Activated CD4-positive, alpha-beta memory T cell treated with anti-CD3 and anti-CD28 coated beads for 36 hours (primary cell): Measurements from ENCODE around the gene PLOD1. TPM values are rescaled to one million over a fixed set of nuclear protein-coding genes. Genes with fewer than 3 reads are reported as not detected.

Experiments used
- CTCF ChIA-PET: fragments of 350-600 bp; sonication (Branson Sonifier 250); formaldehyde crosslinking; loops from one replicate; lab custom pipeline; 2021; ENCODE audit warnings: antibody characterized with exemption, inconsistent platforms; lab: Charles Lee
- POLR2A ChIA-PET: fragments of 350-600 bp; sonication (Branson Sonifier 250); formaldehyde crosslinking; loops from one replicate; lab custom pipeline; 2021; ENCODE audit warnings: antibody characterized with exemption; lab: Charles Lee
- DNase-seq: peaks from one replicate; pipeline ENCODE4 v3.0.0-alpha.2; 2020
- H3K27ac Mint-ChIP-seq: one replicate; pipeline ENCODE4 v1.8.0; 2021; ENCODE audit warnings: mixed read lengths
- H3K27me3 Mint-ChIP-seq: one replicate; pipeline ENCODE4 v1.8.0; 2021; ENCODE audit warnings: mixed read lengths
- H3K36me3 Mint-ChIP-seq: one replicate; pipeline ENCODE4 v1.8.0; 2021; ENCODE audit warnings: mixed read lengths
- H3K4me1 Mint-ChIP-seq: one replicate; pipeline ENCODE4 v1.8.0; 2021; ENCODE audit warnings: low read depth, mixed read lengths
- H3K4me3 Mint-ChIP-seq: one replicate; pipeline ENCODE4 v1.8.0; 2021; ENCODE audit warnings: mild to moderate bottlenecking, mixed read lengths
- H3K9me3 Mint-ChIP-seq: one replicate; pipeline ENCODE4 v1.8.0; 2021; ENCODE audit warnings: mixed read lengths
- intact Hi-C: fragments of 100-400 bp; cut with micrococcal nuclease; formaldehyde crosslinking; loops from one replicate; pipeline ENCODE4 v1.15.1; 2023
- total RNA-seq, 2 experiments: library from RNA; stranded (reverse); gene quantifications; one replicate each; pipeline ENCODE4 v1.2.3, GENCODE V29; 2021

PLOD1 gene
- total RNA-seq, 2 experiments from 2014 or later, result 11.0 to 13.5 TPM

DNA sequence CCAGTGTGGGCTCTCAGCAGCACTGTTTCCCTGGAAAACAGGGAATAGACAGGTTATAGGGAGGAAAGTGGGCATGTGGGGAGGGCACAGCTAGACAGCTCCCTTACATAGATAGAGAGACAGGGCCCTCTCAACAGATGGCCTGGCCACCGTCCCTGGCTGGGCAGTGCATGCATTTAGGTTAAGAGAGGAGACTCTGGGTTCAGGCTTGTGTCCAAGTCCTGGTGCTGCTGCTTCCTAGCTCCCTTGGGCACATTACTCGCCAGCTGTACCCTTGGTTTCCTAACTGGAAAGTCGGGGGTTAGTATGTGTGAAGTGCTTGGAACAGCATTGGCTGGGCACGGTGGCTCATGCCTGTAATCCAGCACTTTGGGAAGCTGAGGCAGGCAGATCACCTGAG, 9.1 kb downstream of the PLOD1 start:
- Mint-ChIP-seq H3K4me1 (no peaks in the 10 kb centered on the region), H3K27ac (no peak overlapping the region), H3K4me3 (no peak overlapping the region), H3K27me3 (no peaks in the 10 kb centered on the region), H3K36me3 (peaks cover 3% of the 10 kb centered on the region), H3K9me3 (no peaks in the 10 kb centered on the region)
- CTCF ChIA-PET, result no interaction called here
- DNase-seq, result no peak
- POLR2A ChIA-PET, result interaction anchor here (0.7 to 1.4 kb wide), 2 partner anchors 35 to 136 kb away, joined by 3 read pairs; no protein-coding TSS in a partner anchor
- intact Hi-C loops, result no loop called here

DNA sequence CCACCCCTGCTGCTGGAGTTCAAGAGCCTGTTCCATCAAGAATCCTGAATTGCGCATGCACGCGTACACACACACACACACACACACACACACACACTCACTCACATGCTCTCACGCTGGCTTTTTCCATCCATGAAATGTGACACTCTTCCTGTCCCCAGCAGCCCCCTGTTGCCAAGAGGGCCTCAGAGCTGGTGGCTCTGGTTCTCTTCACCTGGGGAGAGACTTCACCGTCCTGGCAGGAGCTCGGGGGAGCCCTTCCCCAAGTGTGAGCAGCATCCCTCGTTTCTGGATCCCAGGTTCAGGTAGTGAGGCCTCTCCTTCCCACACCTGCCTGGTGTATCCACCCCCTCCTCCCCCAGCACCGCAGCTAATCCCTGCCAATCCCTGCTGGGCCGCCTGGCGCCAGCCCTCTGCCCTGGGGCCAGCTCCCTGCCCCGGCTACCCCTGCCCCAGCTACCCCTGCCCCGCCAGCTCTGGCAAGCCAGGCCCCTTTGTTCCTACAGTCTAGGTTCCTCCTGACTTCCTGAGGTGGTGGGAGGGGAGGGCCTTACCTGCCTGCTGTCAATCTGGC, 9.9 kb downstream of the PLOD1 start:
- ChIA-PET POLR2A (interaction anchor here (1.4 kb wide), 1 partner anchor 36 kb away, joined by 3 read pairs; no protein-coding TSS in a partner anchor), CTCF (no interaction called here)
- no peaks in the 10 kb centered on the region for H3K27me3 Mint-ChIP-seq
- H3K4me3 Mint-ChIP-seq, result no peak overlapping the region
- H3K36me3 Mint-ChIP-seq, result peaks cover 3% of the 10 kb centered on the region
- no peaks in the 10 kb centered on the region for H3K9me3 Mint-ChIP-seq
- intact Hi-C loops, result no loop called here
- no peak for DNase-seq
- no peak overlapping the region for H3K27ac Mint-ChIP-seq
- no peaks in the 10 kb centered on the region for H3K4me1 Mint-ChIP-seq

DNA sequence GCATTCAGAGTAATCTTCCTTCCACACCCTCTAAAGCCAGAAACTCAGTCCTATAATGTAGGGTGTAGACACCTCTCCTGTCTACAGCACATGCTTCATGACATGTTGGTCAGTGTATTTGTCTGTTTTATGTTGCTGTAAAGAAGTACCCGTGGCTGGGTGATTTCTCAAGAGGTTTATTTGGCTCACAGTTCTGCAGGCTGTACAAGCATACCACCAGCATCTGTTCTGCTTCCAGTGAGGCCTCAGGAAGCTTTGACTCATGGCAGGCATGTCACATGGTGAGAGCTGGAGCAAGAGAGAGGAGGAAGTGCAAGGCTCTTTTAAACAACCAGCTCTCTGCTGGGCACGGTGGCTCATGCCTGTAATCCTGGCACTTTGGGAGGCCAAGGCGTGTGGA, 12.1 kb downstream of the PLOD1 start:
- CTCF ChIA-PET, result no interaction called here
- intact Hi-C loops, result no loop called here
- Mint-ChIP-seq H3K9me3 (no peaks in the 10 kb centered on the region), H3K27ac (no peak overlapping the region), H3K4me1 (no peaks in the 10 kb centered on the region), H3K27me3 (no peaks in the 10 kb centered on the region), H3K36me3 (peaks cover 3% of the 10 kb centered on the region), H3K4me3 (no peak overlapping the region)
- DNase-seq, result no peak
- POLR2A ChIA-PET, result no interaction called here

GRCh38 chr1:11948822-11949458, 14.4 kb downstream of the PLOD1 start:
- Mint-ChIP-seq H3K27ac (no peak overlapping the region), H3K4me3 (no peak overlapping the region), H3K9me3 (no peaks in the 10 kb centered on the region), H3K36me3 (peaks cover 3% of the 10 kb centered on the region), H3K4me1 (no peaks in the 10 kb centered on the region), H3K27me3 (no peaks in the 10 kb centered on the region)
- ChIA-PET POLR2A (no interaction called here), CTCF (no interaction called here)
- peak; percentile 28 for DNase-seq
- intact Hi-C loops, result no loop called here

DNA sequence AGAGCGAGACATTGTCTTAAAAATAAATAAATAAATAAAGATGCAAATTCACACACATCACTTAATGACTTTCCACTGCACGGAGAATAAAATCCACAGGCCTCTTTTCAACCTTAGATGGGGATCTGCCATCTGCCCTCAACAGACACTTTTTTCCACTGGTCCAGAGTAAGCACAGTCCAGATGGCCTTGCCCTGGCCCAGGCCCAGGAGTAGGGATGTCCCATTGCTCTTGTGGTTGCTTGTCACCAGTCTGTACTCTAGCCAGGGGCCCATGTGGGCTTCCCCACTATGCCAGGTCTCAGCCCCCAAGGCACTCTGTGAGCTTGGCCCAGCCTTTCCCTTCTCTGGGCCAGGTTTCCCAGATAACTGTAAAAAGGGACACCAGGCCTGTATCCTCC, 17.4 kb downstream of the PLOD1 start:
- ChIA-PET CTCF (no interaction called here), POLR2A (no interaction called here)
- H3K27me3 Mint-ChIP-seq, result no peaks in the 10 kb centered on the region

GRCh38 chr1:11952455-11953109, 18.1 kb downstream of the PLOD1 start:
- H3K4me1 Mint-ChIP-seq, result no peaks in the 10 kb centered on the region
- no peak for DNase-seq
- H3K27me3 Mint-ChIP-seq, result no peaks in the 10 kb centered on the region
- CTCF ChIA-PET, result no interaction called here
- intact Hi-C loops, result no loop called here
- H3K9me3 Mint-ChIP-seq, result no peaks in the 10 kb centered on the region
- H3K36me3 Mint-ChIP-seq, result peaks cover 3% of the 10 kb centered on the region
- POLR2A ChIA-PET, result no interaction called here
- no peak overlapping the region for H3K27ac Mint-ChIP-seq
- no peak overlapping the region for H3K4me3 Mint-ChIP-seq

More for the DNA sequence above, 17.4 kb downstream of the PLOD1 start:
- Mint-ChIP-seq H3K27ac (no peak overlapping the region), H3K36me3 (peaks cover 3% of the 10 kb centered on the region), H3K4me1 (no peaks in the 10 kb centered on the region), H3K9me3 (no peaks in the 10 kb centered on the region), H3K4me3 (no peak overlapping the region)
- DNase-seq, result no peak
- intact Hi-C loops, result no loop called here

DNA sequence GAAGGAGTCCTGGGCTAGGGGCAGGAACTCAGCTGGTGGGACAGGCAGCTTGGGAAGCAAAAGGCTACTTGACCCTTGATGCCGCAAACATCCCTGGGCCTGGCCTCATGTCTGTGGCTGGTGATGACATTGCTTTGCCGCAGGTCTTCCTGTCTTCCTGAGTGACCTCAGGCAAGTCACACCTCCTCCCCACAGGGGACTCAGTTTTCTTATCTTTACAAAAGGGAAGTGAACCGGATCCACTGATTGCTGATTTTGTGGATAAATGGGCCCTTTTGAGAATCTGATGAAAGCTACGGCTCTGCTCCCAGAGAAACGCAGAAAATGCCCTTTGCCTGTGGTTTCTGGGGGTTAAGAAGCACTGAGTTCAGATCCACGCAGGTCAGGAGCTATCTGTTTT, 20.7 kb downstream of the PLOD1 start:
- H3K27me3 Mint-ChIP-seq, result no peaks in the 10 kb centered on the region
- no peak for DNase-seq
- intact Hi-C loops, result no loop called here
- no peak overlapping the region for H3K4me3 Mint-ChIP-seq
- no peaks in the 10 kb centered on the region for H3K4me1 Mint-ChIP-seq
- POLR2A ChIA-PET, result no interaction called here
- H3K9me3 Mint-ChIP-seq, result no peaks in the 10 kb centered on the region
- no peak overlapping the region for H3K27ac Mint-ChIP-seq
- peaks cover 2% of the 10 kb centered on the region for H3K36me3 Mint-ChIP-seq
- CTCF ChIA-PET, result no interaction called here

DNA sequence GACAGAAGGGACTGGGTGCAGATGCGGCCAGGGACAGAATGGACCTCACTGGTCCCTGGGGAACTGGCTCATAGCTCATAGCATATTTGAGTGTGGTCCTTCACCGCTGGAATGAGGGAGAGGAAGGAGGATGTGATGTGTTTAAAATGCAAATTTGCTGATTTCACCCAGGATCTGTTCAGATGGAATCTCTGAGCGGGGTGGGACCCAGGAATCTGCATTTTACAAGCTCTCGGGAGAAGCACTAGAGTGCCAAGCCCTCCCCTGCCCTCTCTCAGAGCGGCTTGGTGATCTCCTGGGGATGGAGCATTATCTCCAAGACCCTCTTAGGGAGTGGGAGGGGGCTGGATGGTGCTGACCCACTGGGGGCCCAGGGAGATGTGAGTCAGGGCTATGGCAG, 22.9 kb downstream of the PLOD1 start:
- Mint-ChIP-seq H3K36me3 (peaks cover 2% of the 10 kb centered on the region), H3K27me3 (no peaks in the 10 kb centered on the region), H3K4me1 (no peaks in the 10 kb centered on the region), H3K27ac (no peak overlapping the region), H3K9me3 (no peaks in the 10 kb centered on the region), H3K4me3 (no peak overlapping the region)
- ChIA-PET CTCF (interaction anchor here (0.7 kb wide), 1 partner anchor 44 kb away, joined by 3 read pairs; no protein-coding TSS in a partner anchor), POLR2A (interaction anchor here (0.6 kb wide), 1 partner anchor 11 kb away, joined by 3 read pairs; no protein-coding TSS in a partner anchor)
- intact Hi-C loops, result no loop called here
- DNase-seq, result no peak

DNA sequence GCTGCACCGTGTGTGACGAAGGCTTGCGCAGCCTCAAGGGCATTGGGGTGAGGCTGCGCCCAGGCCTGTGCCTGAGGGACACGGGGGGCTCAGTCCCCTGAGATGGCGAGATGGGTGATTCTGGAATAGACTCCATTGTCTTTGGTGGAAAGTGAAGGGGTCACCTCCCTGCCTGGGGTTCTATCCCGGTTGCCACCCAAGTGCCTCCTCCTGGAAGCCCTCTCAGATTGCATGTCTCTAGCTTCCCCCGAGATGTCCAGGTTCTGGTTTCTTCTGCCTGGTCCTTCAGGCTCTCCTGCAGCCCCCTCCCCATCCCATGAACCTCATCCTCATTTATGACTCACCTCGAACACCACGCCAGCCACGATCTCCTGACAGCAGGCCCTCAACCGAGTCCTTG, 23.4 kb downstream of the PLOD1 start:
- Mint-ChIP-seq H3K27ac (no peak overlapping the region), H3K27me3 (no peaks in the 10 kb centered on the region), H3K36me3 (peaks cover 2% of the 10 kb centered on the region), H3K4me3 (no peak overlapping the region), H3K4me1 (no peaks in the 10 kb centered on the region), H3K9me3 (no peaks in the 10 kb centered on the region)
- ChIA-PET POLR2A (interaction anchor here (0.6 kb wide), 1 partner anchor 11 kb away, joined by 3 read pairs; no protein-coding TSS in a partner anchor), CTCF (interaction anchor here (0.7 kb wide), 1 partner anchor 43 kb away, joined by 3 read pairs; no protein-coding TSS in a partner anchor)
- DNase-seq, result no peak
- intact Hi-C loops, result no loop called here

GRCh38 chr1:11960276-11960675, 25.8 kb downstream of the PLOD1 start:
- intact Hi-C loops, result no loop called here
- CTCF ChIA-PET, result no interaction called here
- H3K27me3 Mint-ChIP-seq, result no peaks in the 10 kb centered on the region
- H3K4me3 Mint-ChIP-seq, result no peak overlapping the region
- POLR2A ChIA-PET, result no interaction called here
- H3K36me3 Mint-ChIP-seq, result peaks cover 4% of the 10 kb centered on the region
- no peak overlapping the region for H3K27ac Mint-ChIP-seq
- no peaks in the 10 kb centered on the region for H3K4me1 Mint-ChIP-seq
- H3K9me3 Mint-ChIP-seq, result no peaks in the 10 kb centered on the region
- no peak for DNase-seq

DNA sequence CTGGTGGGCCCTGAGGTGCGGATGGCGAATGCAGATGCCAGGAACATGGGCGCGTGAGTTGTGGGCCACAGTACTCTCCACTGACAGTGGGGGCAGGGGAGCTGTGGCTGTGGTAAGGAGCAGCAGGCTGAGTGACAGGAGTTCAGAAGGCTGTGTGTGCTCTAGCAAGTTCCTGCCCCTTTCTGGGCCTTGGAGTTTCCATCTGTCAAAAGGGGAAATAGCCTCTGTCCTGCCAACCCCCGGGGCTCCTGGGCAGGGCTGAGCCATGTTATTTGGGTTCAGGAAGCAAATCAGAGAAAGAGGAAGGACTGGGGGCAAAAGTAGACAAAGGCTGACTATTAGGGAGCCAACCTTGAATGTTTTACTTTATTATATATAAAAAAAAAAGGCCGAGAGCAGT, 26.2 kb downstream of the PLOD1 start:
- no peak overlapping the region for H3K27ac Mint-ChIP-seq
- POLR2A ChIA-PET, result no interaction called here
- CTCF ChIA-PET, result no interaction called here
- no peak overlapping the region for H3K4me3 Mint-ChIP-seq
- no peak for DNase-seq
- no peaks in the 10 kb centered on the region for H3K4me1 Mint-ChIP-seq
- H3K9me3 Mint-ChIP-seq, result no peaks in the 10 kb centered on the region
- intact Hi-C loops, result no loop called here
- no peaks in the 10 kb centered on the region for H3K27me3 Mint-ChIP-seq
- peaks cover 4% of the 10 kb centered on the region for H3K36me3 Mint-ChIP-seq

DNA sequence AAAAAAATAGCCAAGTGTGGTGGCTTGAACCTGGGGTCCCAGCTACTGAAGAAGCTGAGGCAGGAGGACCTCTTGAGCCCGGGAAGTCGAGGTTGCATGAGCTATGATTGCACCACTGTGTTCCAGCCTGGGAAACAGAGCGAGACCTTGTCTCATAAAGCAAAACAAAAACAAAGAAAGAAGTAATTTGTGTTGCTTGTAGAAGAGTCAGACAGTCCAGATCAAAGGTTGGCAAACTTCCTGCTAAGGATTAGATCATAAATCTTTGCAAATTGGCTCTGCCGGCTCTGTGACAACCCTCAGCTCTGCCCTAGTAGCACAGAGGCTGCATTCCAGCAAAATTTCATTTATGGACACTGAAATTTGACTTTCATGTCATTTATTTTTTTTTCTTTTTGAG, 26.7 kb downstream of the PLOD1 start:
- Mint-ChIP-seq H3K9me3 (no peaks in the 10 kb centered on the region), H3K27me3 (no peaks in the 10 kb centered on the region), H3K4me1 (no peaks in the 10 kb centered on the region), H3K4me3 (no peak overlapping the region), H3K36me3 (peaks cover 4% of the 10 kb centered on the region), H3K27ac (no peak overlapping the region)
- ChIA-PET CTCF (no interaction called here), POLR2A (no interaction called here)
- DNase-seq, result no peak
- intact Hi-C loops, result no loop called here
